Stimulated activated CD4-positive, alpha-beta T cell treated with anti-CD3 and anti-CD28 coated beads, Interleukin-12 subunit alpha, Interleukin-12 subunit beta, amount 100 ng/mL, for 4 hours (primary cell): ENCODE measurements around the gene EXD3.
"Not testable (repeated sequence)": the region's sequence is repeated elsewhere in the genome, so short reads cannot be mapped to it uniquely, and the experiment has no call there.

ENCODE experiments used
- DNase-seq: peaks from one replicate; pipeline ENCODE4 v3.0.0-alpha.2; 2020

Gene EXD3

DNA sequence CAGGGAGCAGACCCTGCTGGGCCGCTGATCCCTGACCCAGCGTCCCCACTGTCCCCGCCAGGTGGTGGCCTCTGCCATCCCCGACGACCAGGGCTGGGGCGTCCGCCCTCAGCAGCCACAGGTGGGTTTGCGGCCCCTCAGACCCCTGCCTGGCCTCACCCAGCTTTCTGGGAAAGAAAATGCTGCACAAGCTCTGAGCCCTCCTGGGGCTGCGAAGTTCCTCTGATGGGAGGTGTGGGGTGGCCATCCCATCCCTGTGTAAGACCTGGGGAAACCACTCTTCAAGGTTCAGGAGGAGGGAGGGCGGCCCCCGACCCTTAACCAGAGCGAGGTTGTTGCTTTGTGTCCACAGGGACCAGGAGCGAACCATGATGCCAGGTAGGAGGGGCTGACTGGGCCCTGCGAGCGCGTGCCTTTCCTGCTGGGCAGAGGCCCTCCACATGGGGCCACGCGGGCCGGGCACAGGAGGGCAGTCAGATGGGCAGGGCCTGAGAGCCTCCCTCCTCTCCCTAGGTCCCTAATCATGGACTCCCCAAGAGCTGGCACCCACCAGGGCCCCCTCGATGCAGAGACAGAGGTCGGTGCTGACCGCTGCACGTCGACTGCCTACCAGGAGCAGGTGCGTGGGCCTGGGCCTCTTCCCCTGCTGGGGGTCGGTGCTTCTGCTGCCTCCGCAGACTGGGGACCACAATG lies 7.9 kb upstream of the EXD3 start:
- DNase-seq, result no peak

- DNase-seq, result no peak
These were observed 7.2 kb upstream of the EXD3 start for GRCh38 chr9:137429974-137430722.

- no peak for DNase-seq
These were observed 6.6 kb upstream of the EXD3 start for GRCh38 chr9:137429546-137429890.

GRCh38 chr9:137428841-137429545 lies 6.0 kb upstream of the EXD3 start:
- DNase-seq, result no peak

- no peak for DNase-seq
These were observed 5.3 kb upstream of the EXD3 start for GRCh38 chr9:137428311-137428630.

DNA sequence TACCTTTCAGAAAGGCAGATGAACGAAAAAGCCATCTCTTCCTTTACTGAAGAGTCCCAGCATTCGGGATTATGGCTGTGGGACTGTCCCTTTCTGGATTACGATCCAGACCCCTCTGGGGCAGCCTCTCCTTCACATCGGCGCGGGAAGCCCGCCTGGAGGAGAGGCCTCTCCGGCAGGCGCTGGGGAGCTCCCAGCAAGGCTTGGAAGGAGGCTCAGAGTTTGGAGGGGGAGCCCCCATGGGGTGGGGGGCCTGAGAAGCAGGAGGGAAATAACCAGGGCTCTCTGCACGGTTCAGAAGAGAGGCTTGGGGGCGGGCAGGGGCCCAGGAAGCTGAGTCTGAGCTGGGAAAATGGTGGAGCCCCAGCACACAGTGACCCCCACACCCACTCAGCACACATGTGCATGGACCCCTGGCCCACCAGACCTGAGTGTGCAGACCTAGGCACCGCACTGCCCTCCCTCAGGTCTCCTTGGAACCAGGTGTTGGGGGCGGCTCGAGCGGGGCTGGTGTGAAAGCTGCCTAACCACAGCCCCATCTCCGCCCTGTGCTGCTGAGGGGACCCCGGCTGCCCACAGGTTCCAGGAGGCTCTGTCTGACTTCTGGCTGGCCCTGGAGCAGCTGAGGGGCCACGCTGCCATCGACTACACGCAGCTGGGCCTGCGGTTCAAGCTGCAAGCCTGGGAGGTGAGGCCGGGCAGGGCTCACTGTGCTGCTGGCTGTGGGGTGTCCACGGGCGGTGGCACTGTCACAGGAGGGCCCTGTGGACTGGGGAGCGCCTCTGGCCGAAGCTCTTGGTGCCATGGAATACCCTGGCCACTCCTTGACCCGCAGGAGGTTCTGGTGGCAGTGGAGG lies 4.7 kb upstream of the EXD3 start:
- DNase-seq, result no peak

GRCh38 chr9:137426018-137426681 lies 3.2 kb upstream of the EXD3 start:
- no peak for DNase-seq

GRCh38 chr9:137423514-137424291 lies 741 bp upstream of the EXD3 start:
- DNase-seq, result no peak

DNA sequence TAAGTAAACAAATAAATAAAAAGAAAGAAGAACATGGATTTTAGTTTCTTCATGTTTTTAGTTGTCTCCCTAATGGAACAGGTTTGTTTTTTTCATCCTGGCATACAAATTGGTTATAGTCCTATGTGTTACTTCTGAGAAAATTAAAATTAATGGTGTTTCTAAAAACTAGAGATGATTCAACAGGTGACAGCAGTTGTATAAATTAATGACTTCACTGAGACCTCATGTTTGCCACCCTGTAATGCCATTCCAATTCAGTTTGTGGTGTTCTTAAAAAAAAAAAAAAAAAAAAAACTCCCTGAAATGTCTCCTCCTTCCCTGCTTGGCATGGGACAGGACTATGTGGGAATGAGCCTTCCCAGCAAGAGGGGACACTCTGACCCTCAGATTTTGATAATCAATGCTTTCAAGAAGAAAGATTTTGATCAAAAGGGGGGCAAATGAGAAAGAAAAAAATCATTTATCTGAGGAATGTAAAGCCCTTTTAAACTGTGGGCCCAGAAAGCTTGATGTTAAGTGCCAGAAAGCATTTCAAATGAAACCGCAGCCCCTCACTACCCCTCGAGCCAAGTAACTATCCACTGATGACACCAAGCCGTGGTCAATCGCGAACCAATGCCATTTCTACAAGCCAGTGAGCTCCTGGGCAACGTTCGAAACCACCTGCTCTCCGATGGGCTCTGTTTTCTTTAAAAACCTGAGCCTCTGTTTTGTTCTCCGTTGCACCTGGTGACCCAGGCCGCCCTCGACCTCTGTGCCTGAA lies 941 bp downstream of the EXD3 start:
- DNase-seq, result no peak

- DNase-seq, result no peak
These were observed 5.6 kb downstream of the EXD3 start for GRCh38 chr9:137417161-137418021.

DNA sequence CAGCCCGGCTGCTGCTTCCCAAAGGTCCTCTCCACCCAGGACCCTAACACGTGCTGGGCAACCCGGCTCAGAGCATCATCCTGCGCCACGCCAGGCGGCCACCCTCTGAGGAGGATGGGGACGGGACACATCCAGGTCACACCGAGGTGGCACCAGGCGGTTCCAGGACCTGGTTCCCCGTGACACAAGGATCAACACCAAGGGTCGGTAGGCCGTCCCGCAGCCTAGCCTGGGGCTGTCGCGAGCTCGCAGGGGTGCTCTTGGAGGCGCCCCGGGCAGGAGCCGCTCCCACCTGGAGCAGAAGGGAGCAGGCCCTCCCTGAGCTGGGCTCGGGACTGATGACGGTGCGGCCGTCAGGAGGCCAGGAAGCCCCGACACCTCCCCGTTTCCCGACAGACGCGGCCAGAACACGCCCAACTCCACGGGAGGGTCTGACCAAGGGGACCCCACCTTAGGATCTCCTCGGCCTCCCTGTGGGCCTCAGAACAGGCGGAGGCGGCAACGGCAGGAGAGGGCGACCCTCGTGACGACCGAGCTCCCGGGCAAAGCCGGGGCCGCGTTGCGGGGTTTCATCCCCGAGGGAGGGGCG lies 6.3 kb downstream of the EXD3 start:
- DNase-seq, result no peak

DNA sequence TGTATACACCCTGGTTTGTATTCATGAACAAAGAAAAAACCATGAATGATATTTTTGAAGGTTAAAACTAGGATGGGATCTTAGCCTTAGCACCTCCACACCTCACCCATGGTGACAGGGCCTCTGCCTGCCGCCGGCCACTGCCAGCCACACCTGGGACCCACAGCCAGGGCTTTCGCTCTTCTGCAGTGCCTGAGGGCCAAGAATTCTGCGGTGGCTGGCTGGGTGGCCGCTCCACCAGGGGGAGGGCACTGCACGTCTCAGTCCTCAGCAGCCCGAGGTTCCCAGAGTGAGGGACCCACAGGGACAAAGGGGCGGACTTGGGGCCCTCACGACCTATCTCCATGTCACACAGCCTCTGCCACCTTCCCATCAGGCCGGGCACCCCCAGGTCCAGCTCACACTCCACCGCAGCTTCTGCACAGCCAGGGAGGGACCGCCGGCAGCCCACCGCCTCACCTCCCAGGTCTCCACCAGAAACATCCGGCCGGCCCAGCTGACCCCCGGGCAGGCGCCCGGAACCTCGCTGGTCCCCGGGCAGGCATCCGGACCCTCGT lies 6.9 kb downstream of the EXD3 start:
- no peak for DNase-seq

- DNase-seq, result no peak
These were observed 7.5 kb downstream of the EXD3 start for GRCh38 chr9:137415451-137415850.

DNA sequence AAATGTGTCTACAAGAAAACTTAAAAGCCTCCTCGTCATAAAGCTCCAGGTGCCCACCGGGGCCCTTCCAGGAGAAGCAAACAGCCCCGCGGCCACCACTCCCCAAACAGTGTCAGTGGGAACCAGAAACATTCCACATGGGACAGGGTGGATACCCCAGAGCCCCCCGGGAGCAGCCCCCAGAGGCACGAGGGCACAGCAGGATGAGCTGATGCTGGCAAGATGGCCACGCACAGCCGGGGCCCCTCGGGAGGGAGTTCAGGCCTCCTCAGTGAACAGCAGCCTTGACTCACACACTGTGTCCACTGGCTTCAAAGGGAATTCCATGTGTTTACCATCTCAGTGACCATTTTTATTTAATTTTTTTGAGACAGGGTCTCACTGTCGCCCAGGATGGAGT lies 10.5 kb downstream of the EXD3 start:
- DNase-seq, result no peak

- no peak for DNase-seq
These were observed 11.1 kb downstream of the EXD3 start for GRCh38 chr9:137411645-137412380.

DNA sequence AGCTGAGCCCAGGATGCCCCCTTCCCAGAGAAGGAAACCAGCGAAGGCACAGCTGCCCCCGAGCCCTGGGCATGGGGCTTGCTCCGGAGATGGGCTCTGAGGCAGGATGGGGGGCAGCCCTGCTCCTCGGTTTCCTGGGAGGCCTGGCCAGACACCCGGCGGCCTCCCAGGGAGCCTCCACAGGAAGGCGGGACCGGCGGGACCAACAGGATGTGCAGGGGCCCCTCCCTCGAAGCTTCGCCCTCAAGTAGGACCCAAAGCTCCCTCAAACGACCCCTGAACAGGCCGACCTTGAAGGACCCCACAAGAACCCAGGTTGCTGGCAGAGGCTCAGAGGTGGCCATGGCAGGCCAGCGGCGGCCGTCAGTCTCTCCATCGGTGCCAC lies 11.7 kb downstream of the EXD3 start:
- DNase-seq, result no peak

DNA sequence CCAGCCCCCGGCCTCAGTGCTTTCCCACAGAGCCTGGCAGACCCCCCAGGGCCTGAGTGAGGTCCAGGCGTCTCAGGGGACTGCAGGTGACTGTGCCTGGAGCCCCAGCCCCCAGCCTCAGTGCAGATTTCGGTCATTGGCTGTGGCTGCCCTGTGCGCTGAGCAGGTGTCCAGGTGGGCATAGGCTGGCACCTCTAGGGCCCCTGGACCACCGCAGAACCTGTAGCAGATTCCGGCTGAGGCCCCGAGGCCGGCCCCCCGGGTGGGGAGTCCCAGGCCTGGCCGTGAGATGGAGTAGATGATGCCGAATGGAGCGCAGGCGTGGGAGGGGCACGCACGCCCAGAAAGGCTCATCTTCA lies 12.1 kb downstream of the EXD3 start:
- no peak for DNase-seq

- not testable (repeated sequence) for DNase-seq
These were observed 12.6 kb downstream of the EXD3 start for GRCh38 chr9:137410236-137410890.
